Tibial artery (tissue), 4 donors: Measurements from ENCODE around the gene CCT4.
A peak's percentile ranks its signal among the peaks of the same experiment; 100 is the strongest.
"Not testable (repeated sequence)": the region's sequence is repeated elsewhere in the genome, so short reads cannot be mapped to it uniquely, and the experiment has no call there.

Source experiments
- DNase-seq, 2 donors: peaks; one replicate each; pipeline ENCODE4 v3.0.0-alpha.2; 2019
- H3K27ac ChIP-seq, 2 donors: fragments of 200-600 bp; sonication (generic) in 1 of 2; 1 replicate in 1 of 2; 2 replicates in 1 of 2; pipeline ENCODE4 v1.5.1; 2018 to 2019; ENCODE audit warnings: mild to moderate bottlenecking in 1 of 2
- H3K27me3 ChIP-seq, 2 donors: fragments of 200-600 bp; sonication (generic) in 1 of 2; one replicate each; pipeline versions ENCODE4 v1.5.1 to v1.6.0; 2016 to 2019
- H3K36me3 ChIP-seq, 3 donors: fragments of 200-600 bp; sonication (generic) in 2 of 3; one replicate each; pipeline ENCODE4 v1.5.1; 2016 to 2019; ENCODE audit warnings: mild to moderate bottlenecking in 2 of 3
- H3K4me1 ChIP-seq, 4 donors: fragments of 200-600 bp; sonication (generic) in 2 of 4; 1 replicate in 3 of 4; 2 replicates in 1 of 4; pipeline ENCODE4 v1.5.1; 2016 to 2019
- H3K4me3 ChIP-seq, 2 donors: fragments of 200-600 bp; sonication (generic) in 1 of 2; 1 replicate in 1 of 2; 2 replicates in 1 of 2; pipeline ENCODE4 v1.5.1; 2018 to 2019; ENCODE audit warnings: mild to moderate bottlenecking in 2 of 2
- H3K9me3 ChIP-seq, 3 donors: fragments of 200-600 bp; sonication (generic) in 1 of 3; one replicate each; pipeline ENCODE4 v1.5.1; 2016 to 2019
- CTCF ChIP-seq, 2 experiments: fragments of 200-600 bp in 1 of 2; fragments of 450-650 bp in 1 of 2; IDR thresholded peaks; one replicate each; pipeline ENCODE4 v1.5.1; 2017 to 2019; ENCODE audit warnings: antibody characterized with exemption in 2 of 2, mild to moderate bottlenecking in 1 of 2, moderate library complexity in 1 of 2
- intact Hi-C: fragments of 100-400 bp; cut with DNase I; formaldehyde crosslinking; loops from one replicate; pipeline ENCODE4 v1.15.0; 2023; ENCODE audit warnings: low total_unique reads

The CCT4 gene

GRCh38 chr2:61887717-61888266, 664 bp downstream of the CCT4 start:
- no peak for DNase-seq
- Histone ChIP-seq H3K4me3 (peak overlapping the region; percentile 76), H3K27ac (peak overlapping the region; percentile 90 to 93), H3K36me3 (peaks cover 21 to 27% (median 21%) of the 10 kb centered on the region in 3 donors), H3K27me3 (no peaks in the 10 kb centered on the region), H3K4me1 (peaks cover 0 to 24% (median 17%) of the 10 kb centered on the region in 4 donors), H3K9me3 (no peaks in the 10 kb centered on the region)
- intact Hi-C loops: loop anchor here (5.0 kb wide), 2 partner anchors 125 to 620 kb away; partner anchors contain the start of gene TMEM17
- TF ChIP-seq CTCF (IDR thresholded peaks at IDR 0.05): no peak

GRCh38 chr2:61885896-61886603, 2.4 kb downstream of the CCT4 start:
- Histone ChIP-seq H3K27me3 (no peaks in the 10 kb centered on the region), H3K4me1 (peaks cover 0 to 24% (median 17%) of the 10 kb centered on the region in 4 donors), H3K27ac (no peak overlapping the region), H3K9me3 (no peaks in the 10 kb centered on the region), H3K4me3 (no peak overlapping the region), H3K36me3 (peaks cover 38 to 45% (median 38%) of the 10 kb centered on the region in 3 donors)
- no peak for DNase-seq
- no peak for TF ChIP-seq CTCF (IDR thresholded peaks at IDR 0.05)
- intact Hi-C loops: loop anchor here (5.0 kb wide), 2 partner anchors 124 to 621 kb away; partner anchors contain the start of gene TMEM17

GRCh38 chr2:61882850-61883249, 5.6 kb downstream of the CCT4 start:
- H3K4me1 ChIP-seq: peaks cover 0 to 21% (median 16%) of the 10 kb centered on the region in 4 donors
- H3K36me3 ChIP-seq: peaks cover 69 to 74% (median 69%) of the 10 kb centered on the region in 3 donors
- H3K27ac ChIP-seq: no peak overlapping the region
- H3K4me3 ChIP-seq: no peak overlapping the region
- TF ChIP-seq CTCF (IDR thresholded peaks at IDR 0.05): no peak
- H3K9me3 ChIP-seq: no peaks in the 10 kb centered on the region
- H3K27me3 ChIP-seq: no peaks in the 10 kb centered on the region
- intact Hi-C loops: no loop called here
- DNase-seq: no peak

GRCh38 chr2:61879351-61879750, 9.1 kb downstream of the CCT4 start:
- H3K36me3 ChIP-seq: peaks cover 97 to 98% (median 97%) of the 10 kb centered on the region in 3 donors
- intact Hi-C loops, DNase-seq: not testable (repeated sequence)

GRCh38 chr2:61878761-61879160, 9.7 kb downstream of the CCT4 start:
- Histone ChIP-seq H3K27ac (no peak overlapping the region), H3K27me3 (no peaks in the 10 kb centered on the region), H3K36me3 (peaks cover 97 to 98% (median 97%) of the 10 kb centered on the region in 3 donors), H3K4me1 (no peaks in the 10 kb centered on the region), H3K4me3 (no peak overlapping the region), H3K9me3 (no peaks in the 10 kb centered on the region)
- no peak for DNase-seq
- TF ChIP-seq CTCF (IDR thresholded peaks at IDR 0.05): no peak
- intact Hi-C loops: no loop called here

More at GRCh38 chr2:61879351-61879750, 9.1 kb downstream of the CCT4 start:
- not testable (repeated sequence) for H3K9me3 ChIP-seq, H3K4me3 ChIP-seq, H3K27me3 ChIP-seq, H3K27ac ChIP-seq, H3K4me1 ChIP-seq

GRCh38 chr2:61877571-61878245, 10.7 kb downstream of the CCT4 start:
- Histone ChIP-seq H3K36me3 (peaks cover 96 to 97% (median 97%) of the 10 kb centered on the region in 3 donors), H3K9me3 (no peaks in the 10 kb centered on the region), H3K27ac (no peak overlapping the region), H3K4me3 (no peak overlapping the region), H3K4me1 (no peaks in the 10 kb centered on the region), H3K27me3 (no peaks in the 10 kb centered on the region)
- no peak for DNase-seq
- intact Hi-C loops: no loop called here
- TF ChIP-seq CTCF (IDR thresholded peaks at IDR 0.05): no peak
